Activated CD4-positive, alpha-beta memory T cell treated with anti-CD3 and anti-CD28 coated beads for 36 hours (primary cell): ENCODE measurements around the gene LCMT2. TPM values are rescaled to one million over a fixed set of nuclear protein-coding genes. Genes with fewer than 3 reads are reported as not detected.

Experiments
- total RNA-seq, 2 experiments: library from RNA; stranded (reverse); gene quantifications; one replicate each; pipeline ENCODE4 v1.2.3, GENCODE V29; 2021

Gene LCMT2
- total RNA-seq, 2 experiments from 2014 or later = 7.7 to 9.1 TPM

Other genes starting within 250 kb of the LCMT2 start
- gene UBR1, start 224.5 kb downstream of the LCMT2 start, total RNA-seq = 10 to 100 TPM; 24.5 to 29.7 TPM
- gene TMEM62, start 197.0 kb downstream of the LCMT2 start, total RNA-seq = 10 to 100 TPM; 11.3 to 12.7 TPM
- gene CCNDBP1, start 145.2 kb downstream of the LCMT2 start, total RNA-seq = 10 to 100 TPM; 79.5 to 80.6 TPM
- not detected for gene EPB42, start 109.6 kb downstream of the LCMT2 start, total RNA-seq
- not detected for gene TGM5, start 63.6 kb downstream of the LCMT2 start, total RNA-seq
- gene TGM7, start 28.3 kb downstream of the LCMT2 start, total RNA-seq = not detected
- gene ZSCAN29, start 40.5 kb upstream of the LCMT2 start, total RNA-seq = 10 to 100 TPM; 20.6 to 20.9 TPM
- 10 to 100 TPM; 37.3 to 37.6 TPM for gene TUBGCP4, start 40.5 kb upstream of the LCMT2 start, total RNA-seq
- 10 to 100 TPM; 26.4 to 32.0 TPM for gene TP53BP1, start 162.6 kb upstream of the LCMT2 start, total RNA-seq
- 1 to 10 TPM; 1.5 TPM for gene MAP1A, start 187.0 kb upstream of the LCMT2 start, total RNA-seq